ENCODE measurements around the gene UBE2D2.
"Not testable (repeated sequence)": the region's sequence is repeated elsewhere in the genome, so short reads cannot be mapped to it uniquely, and the experiment has no call there.

The UBE2D2 gene

GRCh38 chr5:139584137-139584536 is 23.0 kb downstream of the UBE2D2 start:
- no peak for DNase-seq (ENCODE audit: low read depth in 2 of 2)

- not testable (repeated sequence) for DNase-seq (ENCODE audit: low read depth in 2 of 2)
Observed at GRCh38 chr5:139588116-139588515, 27.0 kb downstream of the UBE2D2 start.

GRCh38 chr5:139588962-139589361 is 27.8 kb downstream of the UBE2D2 start:
- DNase-seq (ENCODE audit: low read depth in 2 of 2), result no peak

GRCh38 chr5:139592289-139592688 is 31.1 kb downstream of the UBE2D2 start:
- no peak for DNase-seq (ENCODE audit: low read depth in 2 of 2)

DNA sequence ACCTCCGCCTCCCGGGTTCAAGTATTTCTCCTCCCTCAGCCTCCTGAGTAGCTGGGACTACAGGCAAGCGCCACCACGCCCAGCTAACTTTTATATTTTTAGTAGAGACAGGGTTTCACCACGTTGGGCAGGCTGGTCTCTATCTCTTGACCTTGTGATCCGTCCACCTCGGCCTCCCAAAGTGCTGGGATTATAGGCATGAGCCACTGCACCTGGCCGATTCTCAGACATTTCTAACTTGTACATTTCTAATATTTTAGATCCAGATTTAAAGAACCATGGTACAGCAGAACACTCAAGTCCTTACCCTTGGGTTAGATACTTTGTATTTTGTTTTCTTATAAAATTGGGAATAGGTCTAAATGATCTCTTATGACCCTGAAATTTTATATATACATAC is 31.9 kb downstream of the UBE2D2 start:
- not testable (repeated sequence) for DNase-seq (ENCODE audit: low read depth in 2 of 2)

GRCh38 chr5:139593716-139594319 is 32.7 kb downstream of the UBE2D2 start:
- no peak for DNase-seq (ENCODE audit: low read depth in 2 of 2)

GRCh38 chr5:139597134-139597533 is 36.0 kb downstream of the UBE2D2 start:
- no peak for DNase-seq (ENCODE audit: low read depth in 2 of 2)

GRCh38 chr5:139598601-139598965 is 37.4 kb downstream of the UBE2D2 start:
- not testable (repeated sequence) for DNase-seq (ENCODE audit: low read depth in 2 of 2)

DNA sequence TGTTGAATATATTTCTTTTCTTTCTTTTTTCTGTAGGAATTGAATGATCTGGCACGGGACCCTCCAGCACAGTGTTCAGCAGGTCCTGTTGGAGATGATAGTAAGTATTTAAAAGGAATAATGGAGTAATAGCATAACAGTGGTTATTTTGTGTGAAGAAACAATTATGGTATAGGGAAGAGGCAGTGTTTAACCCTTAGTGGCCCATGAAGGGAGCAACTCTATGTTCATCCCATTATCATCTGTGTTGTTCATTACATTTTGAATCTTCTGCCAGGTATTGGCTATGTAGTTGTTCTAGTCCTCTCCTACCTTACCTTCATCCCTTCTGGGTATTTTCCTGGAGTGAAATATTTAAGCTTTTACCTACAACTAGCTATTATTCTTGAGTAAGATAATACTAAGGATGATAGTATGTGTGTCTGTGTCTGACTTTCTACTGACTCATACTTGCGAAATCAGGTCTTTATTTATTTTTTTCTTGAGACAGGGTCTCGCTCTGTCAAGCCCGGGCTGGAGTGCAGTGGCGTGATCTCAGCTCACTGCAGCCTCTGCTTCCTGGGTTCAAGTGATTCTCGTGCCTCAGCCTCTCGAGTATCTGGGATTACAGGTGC is 39.3 kb downstream of the UBE2D2 start:
- DNase-seq (ENCODE audit: low read depth in 2 of 2), result no peak

GRCh38 chr5:139601429-139601828 is 40.3 kb downstream of the UBE2D2 start:
- no peak for DNase-seq (ENCODE audit: low read depth in 2 of 2)

- not testable (repeated sequence) for DNase-seq (ENCODE audit: low read depth in 2 of 2)
Observed at GRCh38 chr5:139601948-139602347, 40.8 kb downstream of the UBE2D2 start.

- DNase-seq (ENCODE audit: low read depth in 2 of 2), result no peak
Observed at GRCh38 chr5:139605887-139606286, 44.7 kb downstream of the UBE2D2 start.

- no peak for DNase-seq (ENCODE audit: low read depth in 2 of 2)
Observed at GRCh38 chr5:139611703-139612584, 50.8 kb downstream of the UBE2D2 start.

DNA sequence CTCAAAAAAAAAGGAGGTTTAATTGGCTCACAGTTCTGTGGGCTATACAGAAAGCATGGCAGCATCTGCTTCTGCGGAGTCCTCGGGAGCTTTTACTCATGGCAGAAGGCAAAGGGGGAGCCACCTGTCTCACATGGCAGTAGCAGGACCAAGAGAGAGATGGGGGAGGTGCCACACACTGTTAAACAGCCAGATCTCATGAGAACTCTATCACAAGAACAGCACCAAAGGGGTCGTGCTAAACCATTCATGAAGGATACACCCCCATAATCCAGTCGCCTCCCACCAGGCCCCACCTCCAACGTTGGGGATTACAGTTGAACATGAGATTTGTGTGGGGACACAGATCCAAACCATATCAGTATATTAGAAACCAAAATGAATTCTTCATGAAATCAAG is 58.7 kb downstream of the UBE2D2 start:
- DNase-seq (ENCODE audit: low read depth in 2 of 2), result no peak

GRCh38 chr5:139625398-139625797 is 64.3 kb downstream of the UBE2D2 start:
- not testable (repeated sequence) for DNase-seq (ENCODE audit: low read depth in 2 of 2)

DNA sequence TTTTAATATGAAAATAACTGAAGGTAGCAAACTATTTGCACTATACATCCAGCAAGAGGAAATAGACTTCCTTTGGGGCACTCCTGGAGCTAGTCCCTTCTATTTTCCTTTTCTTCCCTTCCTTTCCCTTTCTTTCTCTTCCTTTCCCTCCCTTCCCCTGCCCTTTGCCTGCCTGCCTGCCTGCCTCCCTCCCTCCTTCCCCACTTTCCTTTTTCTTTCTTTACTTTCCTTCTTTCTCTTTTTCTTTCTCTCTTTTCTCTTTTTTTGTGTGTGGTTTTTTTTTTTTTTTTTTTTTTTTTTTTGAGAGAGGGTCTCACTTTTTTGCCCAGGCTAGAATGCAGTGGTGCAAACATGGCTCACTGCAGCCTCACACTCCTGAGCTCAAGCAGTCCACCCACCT is 69.7 kb downstream of the UBE2D2 start:
- DNase-seq (ENCODE audit: low read depth in 2 of 2), result no peak

GRCh38 chr5:139631520-139632165 is 70.5 kb downstream of the UBE2D2 start:
- no peak for DNase-seq (ENCODE audit: low read depth in 2 of 2)

DNA sequence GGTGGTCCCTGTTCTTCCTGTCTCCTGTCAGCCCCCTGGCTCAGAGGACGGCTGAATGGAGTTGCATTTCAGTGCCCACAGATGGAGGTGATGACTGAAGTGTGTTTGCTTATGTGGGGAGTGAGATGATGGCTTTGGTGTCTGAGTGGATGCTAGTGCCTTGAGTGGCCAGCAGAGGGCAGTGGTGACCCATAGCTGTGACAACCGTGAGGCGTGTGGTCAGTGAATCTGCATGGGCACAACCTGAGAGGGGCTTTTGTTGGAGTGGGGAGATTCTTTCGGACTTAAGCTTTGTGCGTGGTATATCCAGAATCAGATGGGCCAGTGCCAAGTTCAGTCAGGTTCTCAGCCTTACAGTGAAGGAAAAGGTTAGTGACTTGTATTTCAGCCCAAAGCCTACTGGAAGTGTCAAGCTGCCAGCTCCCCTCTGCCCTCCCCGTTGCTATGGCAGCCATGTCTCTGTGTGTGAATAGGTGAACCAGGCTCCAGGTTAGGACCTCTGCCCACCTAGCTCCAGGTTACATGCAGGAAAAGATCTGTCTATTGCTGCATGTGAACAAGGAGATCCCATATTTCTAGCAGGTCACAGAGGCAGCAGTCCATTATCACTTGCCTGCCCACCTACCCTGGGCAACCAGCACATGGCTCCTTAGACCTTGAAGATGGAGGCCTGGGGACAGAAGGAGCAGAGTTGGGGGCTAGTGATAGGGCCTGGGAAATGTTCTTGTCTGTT is 72.3 kb downstream of the UBE2D2 start:
- DNase-seq (ENCODE audit: low read depth in 2 of 2), result peak in 1 of 2 donors; percentile 50

DNA sequence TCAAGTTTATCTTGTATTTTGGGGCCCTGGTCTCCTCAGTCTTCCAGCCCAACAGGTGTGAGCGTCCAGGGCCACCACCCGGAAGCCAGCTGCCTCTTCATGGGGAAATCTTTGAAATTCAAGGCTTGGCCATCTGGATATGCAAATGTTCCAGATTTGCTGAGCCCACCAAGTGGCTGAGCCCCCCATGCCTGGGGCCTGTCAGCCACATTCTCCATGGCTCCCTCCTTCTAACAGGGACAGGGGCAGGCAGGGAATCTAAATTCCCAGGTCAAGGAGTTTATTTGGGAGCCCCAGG is 72.8 kb downstream of the UBE2D2 start:
- DNase-seq (ENCODE audit: low read depth in 2 of 2), result no peak

- DNase-seq (ENCODE audit: low read depth in 2 of 2), result no peak
Observed at GRCh38 chr5:139634541-139634940, 73.4 kb downstream of the UBE2D2 start.

GRCh38 chr5:139635191-139635590 is 74.1 kb downstream of the UBE2D2 start:
- DNase-seq (ENCODE audit: low read depth in 2 of 2), result no peak
